Measurements from ENCODE around the gene RNF212. TPM values are rescaled to one million over a fixed set of nuclear protein-coding genes. Genes with fewer than 3 reads are reported as not detected.

The RNF212 gene
- total RNA-seq, 1 donor: 2.8 TPM

GRCh38 chr4:1075225-1075624 is 38.1 kb downstream of the RNF212 start:
- DNase-seq (ENCODE audit: low read depth): no peak
- H3K4me3 ChIP-seq (ENCODE audit: low read depth, low read length): no peak overlapping the region
- TF ChIP-seq CTCF (IDR thresholded peaks at IDR 0.05; ENCODE audit: insufficient read depth, low read length): no peak

- TF ChIP-seq CTCF (IDR thresholded peaks at IDR 0.05; ENCODE audit: insufficient read depth, low read length): no peak
- H3K4me3 ChIP-seq (ENCODE audit: low read depth, low read length): no peak overlapping the region
- no peak for DNase-seq (ENCODE audit: low read depth)
Observed at GRCh38 chr4:1074077-1074476, 39.3 kb downstream of the RNF212 start.

- DNase-seq (ENCODE audit: low read depth): peak; percentile 61
- peak; percentile 92 for TF ChIP-seq CTCF (IDR thresholded peaks at IDR 0.05; ENCODE audit: insufficient read depth, low read length)
- H3K4me3 ChIP-seq (ENCODE audit: low read depth, low read length): no peak overlapping the region
Observed at GRCh38 chr4:1072830-1073446, 40.4 kb downstream of the RNF212 start.

GRCh38 chr4:1069394-1069793 is 44.0 kb downstream of the RNF212 start:
- TF ChIP-seq CTCF (IDR thresholded peaks at IDR 0.05; ENCODE audit: insufficient read depth, low read length): no peak
- no peak for DNase-seq (ENCODE audit: low read depth)
- no peak overlapping the region for H3K4me3 ChIP-seq (ENCODE audit: low read depth, low read length)

GRCh38 chr4:1065732-1066131 is 47.6 kb downstream of the RNF212 start:
- no peak for DNase-seq (ENCODE audit: low read depth)
- no peak overlapping the region for H3K4me3 ChIP-seq (ENCODE audit: low read depth, low read length)
- TF ChIP-seq CTCF (IDR thresholded peaks at IDR 0.05; ENCODE audit: insufficient read depth, low read length): no peak

- DNase-seq (ENCODE audit: low read depth): no peak
- TF ChIP-seq CTCF (IDR thresholded peaks at IDR 0.05; ENCODE audit: insufficient read depth, low read length): no peak
Observed at GRCh38 chr4:1062419-1062818, 50.9 kb downstream of the RNF212 start.

GRCh38 chr4:1061760-1062159 is 51.6 kb downstream of the RNF212 start:
- TF ChIP-seq CTCF (IDR thresholded peaks at IDR 0.05; ENCODE audit: insufficient read depth, low read length): no peak
- DNase-seq (ENCODE audit: low read depth): no peak
- H3K4me3 ChIP-seq (ENCODE audit: low read depth, low read length): no peak overlapping the region

More at GRCh38 chr4:1062419-1062818, 50.9 kb downstream of the RNF212 start:
- no peak overlapping the region for H3K4me3 ChIP-seq (ENCODE audit: low read depth, low read length)

All from fibroblast of the aortic adventitia (primary cell).